Mammary epithelial cell (primary cell): ENCODE measurements around the gene DKK3.

Experiments used
- EZH2 ChIP-seq: IDR thresholded peaks from 2 replicates; pipeline ENCODE4 v1.6.1; 2012; ENCODE audit warnings: low read length, inconsistent platforms, borderline replicate concordance
- TF ChIP-seq, protein P1 (sequence below), 2 donors: IDR thresholded peaks in 1 of 2; conservative IDR thresholded peaks in 1 of 2; 2 replicates each; pipeline ENCODE4 v1.5.1; 2011 to 2012; ENCODE audit warnings: inconsistent platforms in 2 of 2, low read length in 2 of 2, mild to moderate bottlenecking in 2 of 2, control low read depth in 1 of 2, low read depth in 1 of 2; ENCODE audit not compliant: insufficient read depth in 1 of 2; ENCODE audit errors: extremely low read depth in 1 of 2

GRCh38 chr11:11965656-11966353 is 42.6 kb downstream of the DKK3 start:
- TF ChIP-seq, protein P1, sequence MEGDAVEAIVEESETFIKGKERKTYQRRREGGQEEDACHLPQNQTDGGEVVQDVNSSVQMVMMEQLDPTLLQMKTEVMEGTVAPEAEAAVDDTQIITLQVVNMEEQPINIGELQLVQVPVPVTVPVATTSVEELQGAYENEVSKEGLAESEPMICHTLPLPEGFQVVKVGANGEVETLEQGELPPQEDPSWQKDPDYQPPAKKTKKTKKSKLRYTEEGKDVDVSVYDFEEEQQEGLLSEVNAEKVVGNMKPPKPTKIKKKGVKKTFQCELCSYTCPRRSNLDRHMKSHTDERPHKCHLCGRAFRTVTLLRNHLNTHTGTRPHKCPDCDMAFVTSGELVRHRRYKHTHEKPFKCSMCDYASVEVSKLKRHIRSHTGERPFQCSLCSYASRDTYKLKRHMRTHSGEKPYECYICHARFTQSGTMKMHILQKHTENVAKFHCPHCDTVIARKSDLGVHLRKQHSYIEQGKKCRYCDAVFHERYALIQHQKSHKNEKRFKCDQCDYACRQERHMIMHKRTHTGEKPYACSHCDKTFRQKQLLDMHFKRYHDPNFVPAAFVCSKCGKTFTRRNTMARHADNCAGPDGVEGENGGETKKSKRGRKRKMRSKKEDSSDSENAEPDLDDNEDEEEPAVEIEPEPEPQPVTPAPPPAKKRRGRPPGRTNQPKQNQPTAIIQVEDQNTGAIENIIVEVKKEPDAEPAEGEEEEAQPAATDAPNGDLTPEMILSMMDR (conservative IDR thresholded peaks at IDR 0.05 in 1 of 2, IDR thresholded peaks at IDR 0.05 in 1 of 2; ENCODE audit: extremely low read depth in 1 of 2, insufficient read depth in 1 of 2, low read depth in 1 of 2, low read length in 2 of 2), result no peak
- no peak for TF ChIP-seq EZH2
